GM19025 (cell line): Measurements from ENCODE around the gene ZDHHC8.
"Not testable (repeated sequence)": the region's sequence is repeated elsewhere in the genome, so short reads cannot be mapped to it uniquely, and the experiment has no call there.

Source experiments
- ATAC-seq: cut with Tn5 transposase; IDR thresholded peaks from one replicate; pipeline ENCODE4 v1.9.1; 2021; ENCODE audit warnings: mild to moderate bottlenecking, low read depth, moderate library complexity; ENCODE audit not compliant: unreplicated experiment

The ZDHHC8 gene

GRCh38 chr22:20156042-20156389, 24.4 kb downstream of the ZDHHC8 start:
- no peak for ATAC-seq

- ATAC-seq, result no peak
Measured at GRCh38 chr22:20156611-20157429, 25.2 kb downstream of the ZDHHC8 start.

- no peak for ATAC-seq
Measured at GRCh38 chr22:20157430-20158183, 26.0 kb downstream of the ZDHHC8 start.

GRCh38 chr22:20158391-20159036, 26.9 kb downstream of the ZDHHC8 start:
- no peak for ATAC-seq

GRCh38 chr22:20159076-20159475, 27.5 kb downstream of the ZDHHC8 start:
- no peak for ATAC-seq

GRCh38 chr22:20159531-20159930, 27.9 kb downstream of the ZDHHC8 start:
- ATAC-seq, result not testable (repeated sequence)

- no peak for ATAC-seq
Measured at GRCh38 chr22:20160041-20160440, 28.4 kb downstream of the ZDHHC8 start.

GRCh38 chr22:20164863-20165262, 33.3 kb downstream of the ZDHHC8 start:
- no peak for ATAC-seq

GRCh38 chr22:20165421-20165820, 33.8 kb downstream of the ZDHHC8 start:
- no peak for ATAC-seq

GRCh38 chr22:20165913-20166312, 34.3 kb downstream of the ZDHHC8 start:
- no peak for ATAC-seq

GRCh38 chr22:20166703-20167102, 35.1 kb downstream of the ZDHHC8 start:
- ATAC-seq, result no peak

GRCh38 chr22:20167643-20168322, 36.2 kb downstream of the ZDHHC8 start:
- ATAC-seq, result no peak

GRCh38 chr22:20169253-20169822, 37.7 kb downstream of the ZDHHC8 start:
- ATAC-seq, result no peak

GRCh38 chr22:20170170-20170569, 38.6 kb downstream of the ZDHHC8 start:
- ATAC-seq, result no peak

GRCh38 chr22:20171288-20172140, 39.9 kb downstream of the ZDHHC8 start:
- ATAC-seq, result no peak

GRCh38 chr22:20172141-20172613, 40.6 kb downstream of the ZDHHC8 start:
- ATAC-seq, result no peak

GRCh38 chr22:20173246-20173645, 41.6 kb downstream of the ZDHHC8 start:
- ATAC-seq, result no peak

- no peak for ATAC-seq
Measured at GRCh38 chr22:20173772-20174171, 42.2 kb downstream of the ZDHHC8 start.

- no peak for ATAC-seq
Measured at GRCh38 chr22:20174785-20175596, 43.4 kb downstream of the ZDHHC8 start.
